Adrenal gland (tissue), 5 donors: ENCODE measurements around the gene GOLPH3.

ENCODE experiments used
- POLR2A ChIP-seq, 2 donors: fragments of 450-650 bp; IDR thresholded peaks; one replicate each; pipeline ENCODE4 v1.6.1; 2017; ENCODE audit warnings: antibody characterized with exemption in 2 of 2, mild to moderate bottlenecking in 2 of 2, moderate library complexity in 1 of 2
- TF ChIP-seq, protein P1 (sequence below), 6 experiments: fragments of 450-650 bp in 4 of 6; fragments of 200-600 bp in 2 of 6; sonication (generic) in 1 of 6; IDR thresholded peaks; 1 replicate in 5 of 6; 2 replicates in 1 of 6; pipeline versions ENCODE4 v1.5.1 to v1.8.0; 2016 to 2021; ENCODE audit warnings: antibody characterized with exemption in 6 of 6, mild to moderate bottlenecking in 2 of 6, moderate library complexity in 1 of 6
- donor health status: DM: no; HTN: no; CAD: no.

DNA sequence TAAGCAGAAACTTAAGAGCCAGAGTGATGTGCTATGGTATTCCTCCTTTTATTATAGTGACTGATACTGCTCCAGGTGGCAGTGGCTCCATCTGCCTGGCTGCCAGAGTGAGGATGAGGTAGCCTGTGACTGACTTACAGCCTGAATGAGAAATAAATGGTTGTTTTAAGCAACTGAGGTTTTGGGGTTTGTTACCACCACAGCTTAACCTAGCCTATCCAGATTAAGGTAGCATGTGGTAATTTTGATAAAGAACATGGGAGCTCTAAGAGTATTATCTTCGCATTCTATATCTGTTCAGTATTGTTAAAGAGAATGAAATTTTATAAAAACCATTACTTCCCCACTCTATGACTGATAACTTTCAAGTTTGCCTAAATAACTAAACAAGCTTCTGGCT lies 39.0 kb downstream of the GOLPH3 start:
- TF ChIP-seq, protein P1, sequence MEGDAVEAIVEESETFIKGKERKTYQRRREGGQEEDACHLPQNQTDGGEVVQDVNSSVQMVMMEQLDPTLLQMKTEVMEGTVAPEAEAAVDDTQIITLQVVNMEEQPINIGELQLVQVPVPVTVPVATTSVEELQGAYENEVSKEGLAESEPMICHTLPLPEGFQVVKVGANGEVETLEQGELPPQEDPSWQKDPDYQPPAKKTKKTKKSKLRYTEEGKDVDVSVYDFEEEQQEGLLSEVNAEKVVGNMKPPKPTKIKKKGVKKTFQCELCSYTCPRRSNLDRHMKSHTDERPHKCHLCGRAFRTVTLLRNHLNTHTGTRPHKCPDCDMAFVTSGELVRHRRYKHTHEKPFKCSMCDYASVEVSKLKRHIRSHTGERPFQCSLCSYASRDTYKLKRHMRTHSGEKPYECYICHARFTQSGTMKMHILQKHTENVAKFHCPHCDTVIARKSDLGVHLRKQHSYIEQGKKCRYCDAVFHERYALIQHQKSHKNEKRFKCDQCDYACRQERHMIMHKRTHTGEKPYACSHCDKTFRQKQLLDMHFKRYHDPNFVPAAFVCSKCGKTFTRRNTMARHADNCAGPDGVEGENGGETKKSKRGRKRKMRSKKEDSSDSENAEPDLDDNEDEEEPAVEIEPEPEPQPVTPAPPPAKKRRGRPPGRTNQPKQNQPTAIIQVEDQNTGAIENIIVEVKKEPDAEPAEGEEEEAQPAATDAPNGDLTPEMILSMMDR (IDR thresholded peaks at IDR 0.05) = no peak
- no peak for TF ChIP-seq POLR2A (IDR thresholded peaks at IDR 0.05)
